ENCODE results near the gene SLC35F3.

SLC35F3 gene

DNA sequence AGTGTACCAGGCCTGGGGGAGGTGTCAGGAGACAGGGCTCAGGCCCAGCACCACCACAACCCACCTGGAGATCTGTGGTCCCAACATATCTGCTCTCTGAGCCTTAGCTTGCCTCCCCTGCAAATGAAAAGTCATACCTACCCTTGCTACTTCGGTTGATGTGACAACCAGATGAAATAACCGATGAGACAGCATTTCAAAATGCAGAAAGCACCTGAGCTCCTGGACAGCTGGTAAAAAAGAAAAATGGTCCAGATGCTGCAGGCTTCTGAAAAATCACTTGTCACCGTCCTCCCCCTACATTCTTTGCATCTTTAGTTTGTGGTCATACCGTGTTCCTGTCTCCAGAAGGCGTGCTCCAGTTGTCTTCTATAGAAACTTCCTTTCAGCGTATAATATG, 416.8 kb downstream of the SLC35F3 start:
- DNase-seq (ENCODE audit: low spot score): no peak

DNA sequence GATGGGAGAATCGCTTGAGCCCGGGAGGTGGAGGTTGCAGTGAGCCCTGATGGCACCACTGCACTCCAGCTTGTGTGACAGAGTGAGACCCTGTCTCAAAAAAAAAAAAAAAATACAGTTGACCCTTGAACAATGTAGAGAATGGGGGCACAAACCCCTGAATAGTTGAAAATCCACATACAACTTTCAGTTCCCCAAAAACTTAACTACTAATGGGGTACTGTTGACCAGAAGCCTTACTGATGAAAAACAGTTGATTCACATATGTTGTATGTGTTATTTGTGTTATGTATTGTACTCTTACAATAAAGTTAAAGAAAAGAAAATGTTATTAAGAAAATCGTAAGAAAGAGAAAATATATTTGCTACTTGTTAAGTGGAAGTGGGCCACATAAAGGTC, 417.6 kb downstream of the SLC35F3 start:
- DNase-seq (ENCODE audit: low spot score): no peak

GRCh38 chr1:234322979-234323378, 418.5 kb downstream of the SLC35F3 start:
- DNase-seq (ENCODE audit: low spot score): peak; percentile 42

- DNase-seq (ENCODE audit: low spot score): no peak
Measured at GRCh38 chr1:234324821-234325220, 420.3 kb downstream of the SLC35F3 start.

GRCh38 chr1:234325878-234326496, 421.5 kb downstream of the SLC35F3 start:
- no peak for DNase-seq (ENCODE audit: low spot score)

DNA sequence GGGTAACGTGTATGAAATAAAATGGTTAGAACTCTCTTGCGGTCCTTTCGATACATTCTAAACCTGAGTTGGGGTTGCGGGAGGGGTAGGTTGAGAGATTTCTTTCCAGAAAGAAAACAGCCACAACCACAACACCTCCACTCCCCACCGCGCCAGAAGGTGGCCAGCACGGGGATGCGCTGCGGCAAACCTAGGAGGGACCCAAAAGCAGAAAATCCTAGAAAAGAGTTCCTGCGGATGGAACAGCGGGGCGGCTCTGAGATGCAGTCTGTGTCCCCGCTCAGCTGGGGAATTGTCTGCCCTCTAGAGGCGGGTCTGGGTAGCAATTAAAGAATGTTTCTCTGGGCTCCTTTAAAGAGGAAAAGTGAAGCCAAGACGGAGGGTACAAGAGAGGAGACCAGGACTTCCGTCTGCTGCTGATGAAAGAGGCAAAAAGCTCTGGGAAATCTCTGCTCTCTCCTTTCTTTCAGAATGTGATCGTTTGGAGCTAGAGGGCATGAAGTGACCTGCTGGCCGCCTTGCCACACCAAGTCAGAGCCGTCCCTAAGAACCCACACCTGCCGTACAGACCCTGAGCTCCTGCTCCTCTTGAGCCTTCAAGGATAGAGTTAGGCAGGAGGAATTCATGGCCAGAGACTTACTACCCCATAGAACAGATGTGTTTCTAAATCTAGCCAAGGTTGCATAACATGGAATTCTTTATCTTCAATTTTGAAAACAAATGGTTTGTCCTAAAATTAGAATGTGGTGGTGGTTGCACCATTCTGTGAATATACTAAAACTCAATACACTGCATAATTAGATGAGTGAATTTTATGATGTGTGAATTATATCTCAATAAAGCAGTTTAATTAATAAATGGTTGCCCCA, 422.3 kb downstream of the SLC35F3 start:
- DNase-seq (ENCODE audit: low spot score): peak; percentile 56

- DNase-seq (ENCODE audit: low spot score): no peak
Measured at GRCh38 chr1:234327577-234328164, 423.2 kb downstream of the SLC35F3 start.

DNA sequence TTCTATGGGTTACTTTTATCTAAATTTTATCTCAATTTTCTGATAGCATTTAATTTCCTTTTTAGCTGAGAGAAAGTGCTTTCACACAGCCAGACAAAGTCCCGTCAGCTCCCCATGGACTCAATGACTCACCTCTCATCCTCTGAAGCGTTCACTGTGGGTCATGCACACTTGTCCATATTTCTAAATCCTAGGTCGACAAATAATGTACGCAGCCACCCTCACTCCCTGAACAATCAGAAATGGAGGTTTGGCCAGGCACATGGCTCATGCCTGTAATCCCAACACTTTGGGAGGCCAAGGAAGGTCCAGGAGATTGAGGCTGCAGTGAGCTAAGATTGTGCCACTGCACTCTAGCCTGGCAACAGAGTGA, 426.4 kb downstream of the SLC35F3 start:
- no peak for DNase-seq (ENCODE audit: low spot score)

DNA sequence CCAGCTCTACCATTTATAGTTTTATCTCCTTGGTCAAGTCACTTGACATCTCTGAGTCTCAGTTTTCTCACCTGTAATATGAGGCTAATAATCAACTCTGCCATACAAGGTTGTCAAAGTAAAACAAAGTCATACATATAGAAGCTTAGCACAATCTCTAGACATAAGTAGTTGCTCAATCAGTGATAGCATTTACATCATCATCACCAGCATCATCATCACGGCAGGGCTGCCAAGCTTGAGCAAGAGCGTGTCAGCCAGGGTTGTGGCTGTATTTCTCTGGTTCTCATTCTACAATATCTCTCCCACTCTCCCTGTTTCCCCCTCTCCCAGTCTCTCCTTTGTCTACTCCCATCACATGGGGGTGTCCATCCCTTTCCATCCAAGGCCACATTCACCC, 427.0 kb downstream of the SLC35F3 start:
- no peak for DNase-seq (ENCODE audit: low spot score)

DNA sequence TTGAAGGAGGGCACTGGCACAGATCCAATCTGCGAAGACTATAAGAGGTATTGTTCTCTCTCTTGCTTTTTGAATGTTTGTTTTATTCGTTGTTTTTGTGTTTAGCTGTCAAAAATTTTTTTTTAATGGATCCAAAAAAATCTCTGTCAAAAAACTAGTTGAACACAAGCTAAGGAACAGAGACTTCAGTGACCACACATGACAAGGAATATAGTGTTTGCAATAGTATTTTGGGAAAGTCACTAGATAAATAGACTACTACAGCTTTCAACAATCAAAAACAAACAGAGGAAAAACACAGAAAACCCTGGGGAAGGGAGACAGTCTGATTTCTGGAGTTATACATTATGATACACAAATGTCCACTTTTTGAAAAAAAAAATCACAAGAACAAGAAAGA, 431.9 kb downstream of the SLC35F3 start:
- no peak for DNase-seq (ENCODE audit: low spot score)

DNA sequence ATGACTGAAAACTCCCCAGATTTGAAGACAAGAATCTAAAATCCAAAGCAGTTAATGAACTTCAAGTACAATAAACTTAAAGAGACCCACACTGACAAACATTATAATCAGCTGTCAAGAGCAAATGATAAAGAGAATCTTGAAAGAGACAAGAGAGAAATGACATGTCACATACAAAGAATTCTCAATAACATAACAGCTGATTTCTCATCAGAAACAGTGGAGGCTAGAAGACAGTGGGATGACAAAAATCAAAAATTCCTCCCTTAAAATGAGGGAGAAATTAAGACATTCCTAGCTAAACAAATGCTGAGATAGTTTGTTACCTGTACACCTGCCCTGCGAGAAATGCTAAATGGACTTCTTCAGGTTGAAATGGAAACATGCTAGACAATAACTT, 432.8 kb downstream of the SLC35F3 start:
- no peak for DNase-seq (ENCODE audit: low spot score)

DNA sequence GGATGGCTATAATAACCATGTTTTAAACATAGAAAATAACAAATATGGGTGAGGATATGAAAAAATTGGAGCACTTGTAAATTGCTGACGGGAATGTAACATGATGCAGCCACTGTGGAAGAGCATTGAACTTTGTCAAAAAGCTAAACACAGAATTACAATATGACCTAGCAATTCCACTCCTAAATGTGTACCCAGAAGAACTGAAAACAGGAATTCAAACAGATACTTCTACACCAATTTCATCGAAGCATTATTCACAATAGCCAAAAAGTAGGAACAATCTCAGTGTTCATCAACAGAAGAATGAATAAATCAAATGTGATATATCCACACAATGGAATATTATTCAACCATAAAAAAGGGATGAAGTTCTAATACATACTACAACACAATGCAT, 436.1 kb downstream of the SLC35F3 start:
- DNase-seq (ENCODE audit: low spot score): no peak

GRCh38 chr1:234342774-234343173, 438.3 kb downstream of the SLC35F3 start:
- DNase-seq (ENCODE audit: low spot score): no peak

GRCh38 chr1:234345237-234345636, 440.8 kb downstream of the SLC35F3 start:
- DNase-seq (ENCODE audit: low spot score): no peak

- no peak for DNase-seq (ENCODE audit: low spot score)
Measured at GRCh38 chr1:234348964-234349363, 444.5 kb downstream of the SLC35F3 start.

DNA sequence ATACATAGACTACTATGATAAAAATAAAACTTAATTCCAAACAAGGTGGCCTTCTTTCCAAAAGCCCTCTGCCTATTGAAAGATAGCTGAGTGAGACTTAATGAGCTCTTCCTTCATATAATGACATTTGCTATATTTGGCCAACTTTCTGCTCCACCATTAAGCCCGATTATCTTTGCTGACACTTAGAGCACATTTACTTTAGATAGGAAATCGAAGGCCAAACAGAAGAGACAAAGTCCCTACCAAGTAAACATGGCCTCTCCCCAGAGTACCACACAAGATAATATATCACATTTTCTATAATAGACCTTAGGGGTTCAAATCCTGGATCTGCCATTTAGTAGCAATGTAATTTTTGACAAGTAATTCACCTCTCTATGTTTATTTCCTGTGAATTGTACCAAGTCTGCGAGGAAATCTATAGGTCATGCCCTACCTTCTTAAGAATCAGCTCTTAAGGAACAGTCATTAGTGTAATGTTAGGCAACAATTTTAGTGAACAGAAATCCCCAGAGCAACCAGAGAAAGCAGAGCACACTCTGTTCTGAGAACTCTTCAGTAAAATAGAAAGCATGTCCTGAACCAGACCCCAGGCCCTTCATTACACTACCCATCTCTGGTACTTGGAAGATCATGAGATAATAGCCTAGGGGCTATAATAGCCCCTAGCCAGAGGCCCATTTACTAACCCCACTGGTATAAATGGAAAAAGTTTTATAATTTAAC, 451.5 kb downstream of the SLC35F3 start:
- DNase-seq (ENCODE audit: low spot score): no peak

GRCh38 chr1:234356615-234357269, 452.3 kb downstream of the SLC35F3 start:
- peak; percentile 24 for DNase-seq (ENCODE audit: low spot score)

GRCh38 chr1:234357831-234358230, 453.4 kb downstream of the SLC35F3 start:
- DNase-seq (ENCODE audit: low spot score): no peak

DNA sequence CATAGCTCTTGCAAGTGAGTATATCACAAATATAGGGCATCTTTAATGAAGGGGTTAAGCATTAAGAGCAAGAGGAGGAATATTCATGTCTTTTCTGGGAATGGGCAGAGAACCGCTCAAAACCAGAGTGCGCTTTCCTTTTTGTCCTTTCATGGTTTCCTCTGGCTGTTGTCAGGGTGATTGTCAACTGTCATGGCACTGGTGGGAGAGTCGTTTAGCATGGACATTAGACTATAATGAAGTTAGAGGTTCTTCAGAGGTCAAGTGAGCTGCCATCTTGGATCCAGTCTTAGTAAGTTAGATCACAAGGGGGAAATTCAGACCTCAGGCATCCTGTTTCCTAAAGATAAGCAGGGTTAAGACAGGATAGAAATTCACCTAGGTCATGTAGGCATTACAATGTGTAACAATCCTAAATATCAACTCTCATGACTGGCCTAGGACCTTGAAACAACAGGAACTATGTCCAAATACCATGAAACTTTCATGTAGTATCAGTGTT, 456.7 kb downstream of the SLC35F3 start:
- no peak for DNase-seq (ENCODE audit: low spot score)

- DNase-seq (ENCODE audit: low spot score): no peak
Measured at GRCh38 chr1:234362558-234362957, 458.1 kb downstream of the SLC35F3 start.

GRCh38 chr1:234368320-234369032, 464.0 kb downstream of the SLC35F3 start:
- no peak for DNase-seq (ENCODE audit: low spot score)

Data from hematopoietic multipotent progenitor cell treated with erythropoietin and hydrocortisone succinate and interleukin-3 and kit ligand, for 15 days (in vitro differentiated cells).